OCI-LY7 (cell line): ENCODE data around the gene DCLK1.

Experiments
- EZH2phosphoT487 ChIP-seq: fragments of 200-600 bp; sonication (generic); IDR thresholded peaks from 2 replicates; pipeline ENCODE4 v1.6.1; 2018; ENCODE audit warnings: low read depth, borderline replicate concordance, mild to moderate bottlenecking, mixed run types, antibody characterized with exemption, low read length, moderate library complexity, mixed read lengths
- TF ChIP-seq, protein P1 (sequence below): fragments of 200-600 bp; sonication (generic); conservative IDR thresholded peaks from 2 replicates; pipeline ENCODE4 v1.5.1; 2014; ENCODE audit warnings: mild to moderate bottlenecking, antibody characterized with exemption, low read length, moderate library complexity, mixed read lengths

DNA sequence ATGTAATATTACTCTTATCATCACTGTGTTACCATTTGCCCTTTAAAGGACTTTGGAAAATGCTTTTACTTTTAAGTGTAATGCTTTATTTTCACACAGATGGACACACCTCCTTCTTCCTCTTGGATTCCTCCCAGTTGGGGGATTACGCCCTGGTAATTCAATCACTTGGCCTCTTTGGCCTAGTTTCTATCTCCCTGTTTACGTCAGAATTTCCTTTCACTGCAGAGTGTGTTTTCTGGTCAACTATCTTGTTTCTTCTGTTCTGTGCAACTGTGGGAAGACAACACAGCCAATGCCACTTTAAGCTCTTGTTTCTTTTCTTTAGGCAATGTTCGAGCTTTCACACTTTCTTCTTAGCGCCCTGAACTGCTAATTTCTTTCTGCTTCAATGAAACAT lies 397.4 kb downstream of the DCLK1 start:
- TF ChIP-seq, protein P1, sequence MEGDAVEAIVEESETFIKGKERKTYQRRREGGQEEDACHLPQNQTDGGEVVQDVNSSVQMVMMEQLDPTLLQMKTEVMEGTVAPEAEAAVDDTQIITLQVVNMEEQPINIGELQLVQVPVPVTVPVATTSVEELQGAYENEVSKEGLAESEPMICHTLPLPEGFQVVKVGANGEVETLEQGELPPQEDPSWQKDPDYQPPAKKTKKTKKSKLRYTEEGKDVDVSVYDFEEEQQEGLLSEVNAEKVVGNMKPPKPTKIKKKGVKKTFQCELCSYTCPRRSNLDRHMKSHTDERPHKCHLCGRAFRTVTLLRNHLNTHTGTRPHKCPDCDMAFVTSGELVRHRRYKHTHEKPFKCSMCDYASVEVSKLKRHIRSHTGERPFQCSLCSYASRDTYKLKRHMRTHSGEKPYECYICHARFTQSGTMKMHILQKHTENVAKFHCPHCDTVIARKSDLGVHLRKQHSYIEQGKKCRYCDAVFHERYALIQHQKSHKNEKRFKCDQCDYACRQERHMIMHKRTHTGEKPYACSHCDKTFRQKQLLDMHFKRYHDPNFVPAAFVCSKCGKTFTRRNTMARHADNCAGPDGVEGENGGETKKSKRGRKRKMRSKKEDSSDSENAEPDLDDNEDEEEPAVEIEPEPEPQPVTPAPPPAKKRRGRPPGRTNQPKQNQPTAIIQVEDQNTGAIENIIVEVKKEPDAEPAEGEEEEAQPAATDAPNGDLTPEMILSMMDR, result no peak
- no peak for TF ChIP-seq EZH2phosphoT487
